Ectodermal cell (in vitro differentiated cells): ENCODE data around the gene NECAB2.

Experiments
- H3K27ac ChIP-seq: 2 replicates; pipeline ENCODE4 v1.7.0; 2013; ENCODE audit warnings: mild to moderate bottlenecking, low read depth, low read length; ENCODE audit not compliant: insufficient read depth, poor library complexity, severe bottlenecking
- H3K27me3 ChIP-seq: 2 replicates; pipeline ENCODE4 v1.7.0; 2013; ENCODE audit warnings: mild to moderate bottlenecking, low read length; ENCODE audit not compliant: insufficient read depth, control insufficient read depth, poor library complexity, severe bottlenecking
- H3K36me3 ChIP-seq: one replicate; pipeline ENCODE4 v1.7.0; 2013; ENCODE audit warnings: low read length; ENCODE audit not compliant: control insufficient read depth, insufficient read depth
- H3K4me1 ChIP-seq: one replicate; pipeline ENCODE4 v1.7.0; 2013; ENCODE audit warnings: low read length; ENCODE audit not compliant: control insufficient read depth, insufficient read depth
- H3K4me3 ChIP-seq: 2 replicates; pipeline ENCODE4 v1.7.0; 2013; ENCODE audit warnings: low read depth, low read length, control low read depth; ENCODE audit not compliant: insufficient read depth
- H3K9me3 ChIP-seq: 2 replicates; pipeline ENCODE4 v1.7.0; 2013; ENCODE audit warnings: mild to moderate bottlenecking, low read length, moderate library complexity; ENCODE audit not compliant: control insufficient read depth
- WGBS, 2 experiments: methylation state at CpG; one replicate each; pipeline ENCODE4 v1.1.7; 2013; ENCODE audit warnings: missing lambda C conversion rate in 2 of 2; 5-methylcytosine and 5-hydroxymethylcytosine counted together

Gene NECAB2

DNA sequence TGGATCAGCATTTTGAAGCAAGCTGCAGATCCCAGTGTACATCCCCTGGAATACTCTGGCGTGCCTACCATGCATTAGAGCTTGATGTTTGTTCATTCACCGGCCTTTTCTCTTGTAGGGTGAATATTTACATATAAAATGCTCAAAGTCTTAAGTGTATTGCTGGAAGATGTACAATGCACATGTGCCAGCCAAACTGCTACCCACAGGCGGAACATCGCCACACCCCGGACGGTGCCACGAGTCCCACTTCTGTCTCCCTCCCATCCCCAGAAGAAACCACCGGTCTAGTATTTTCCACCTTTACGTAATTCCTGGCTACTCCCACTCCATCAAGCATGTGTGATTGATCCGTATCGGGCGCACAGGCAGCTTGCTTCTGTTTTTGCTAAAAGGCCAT lies 70.4 kb downstream of the NECAB2 start:
- no peak overlapping the region for H3K4me3 ChIP-seq
- 94 to 97% methylated on average over 11 to 12 of the region's 12 CpGs for WGBS, 2 experiments
- H3K27ac ChIP-seq: no peak overlapping the region
- no peaks in the 10 kb centered on the region for H3K36me3 ChIP-seq
- no peaks in the 10 kb centered on the region for H3K27me3 ChIP-seq
- no peaks in the 10 kb centered on the region for H3K9me3 ChIP-seq
- H3K4me1 ChIP-seq: peaks cover 24% of the 10 kb centered on the region

DNA sequence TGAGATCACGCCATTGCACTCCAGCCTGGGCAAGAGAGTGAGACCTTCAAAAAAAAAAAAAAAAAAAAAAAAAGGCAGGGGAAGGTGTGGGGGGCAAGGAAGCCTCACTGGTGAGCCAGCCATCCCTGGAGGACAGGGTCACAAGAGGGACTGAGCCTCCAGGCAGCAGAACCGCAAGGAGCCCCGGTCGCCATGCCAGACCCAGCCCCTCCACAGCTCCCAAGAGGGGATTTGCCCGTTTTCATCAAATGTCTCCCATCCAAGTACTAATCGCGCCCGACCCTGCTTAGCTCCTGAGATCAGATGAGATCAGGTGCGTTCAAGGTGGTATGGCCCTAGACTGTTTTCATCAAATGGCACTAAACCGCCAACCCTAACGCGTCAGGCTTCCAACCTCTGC lies 71.7 kb downstream of the NECAB2 start:
- no peaks in the 10 kb centered on the region for H3K9me3 ChIP-seq
- no peak overlapping the region for H3K4me3 ChIP-seq
- no peak overlapping the region for H3K27ac ChIP-seq
- peaks cover 36% of the 10 kb centered on the region for H3K4me1 ChIP-seq
- H3K27me3 ChIP-seq: no peaks in the 10 kb centered on the region
- no peaks in the 10 kb centered on the region for H3K36me3 ChIP-seq
- 90 to 92% methylated on average over 12 of the region's 12 CpGs for WGBS, 2 experiments

DNA sequence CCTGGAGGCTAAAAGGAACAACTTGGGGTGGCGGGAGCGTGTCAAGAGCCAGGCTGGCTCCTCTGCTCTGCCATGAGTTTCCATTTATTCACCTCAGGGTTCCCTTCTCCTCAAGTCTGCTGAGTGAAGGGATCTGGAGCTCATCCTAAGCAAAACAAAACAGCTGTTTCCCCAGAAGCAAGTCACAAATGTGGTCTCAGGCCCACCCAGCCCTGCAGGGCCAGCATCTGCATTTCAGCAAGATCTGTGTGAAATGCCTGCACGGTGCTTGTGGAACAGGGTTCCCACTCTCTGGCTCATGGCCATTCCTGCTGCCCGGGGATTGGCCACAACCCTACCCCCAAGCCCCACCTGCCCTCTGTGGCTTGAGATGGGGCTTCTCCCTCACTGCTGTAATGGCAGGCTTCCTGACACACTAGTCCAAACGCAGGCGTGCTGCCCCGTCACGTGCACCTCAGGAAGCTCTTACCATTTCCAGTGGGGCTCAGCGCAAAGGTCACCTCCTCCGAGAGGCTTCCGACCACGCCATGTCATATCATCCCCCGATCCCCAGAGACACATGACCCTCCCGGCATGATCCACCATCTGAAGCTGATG lies 72.3 kb downstream of the NECAB2 start:
- H3K27ac ChIP-seq: no peak overlapping the region
- peaks cover 41% of the 10 kb centered on the region for H3K4me1 ChIP-seq
- no peaks in the 10 kb centered on the region for H3K27me3 ChIP-seq
- H3K36me3 ChIP-seq: no peaks in the 10 kb centered on the region
- no peak overlapping the region for H3K4me3 ChIP-seq
- 94 to 95% methylated on average over 14 of the region's 14 CpGs for WGBS, 2 experiments
- no peaks in the 10 kb centered on the region for H3K9me3 ChIP-seq

- Histone ChIP-seq H3K9me3 (no peaks in the 10 kb centered on the region), H3K27ac (no peak overlapping the region), H3K36me3 (no peaks in the 10 kb centered on the region), H3K4me3 (no peak overlapping the region), H3K4me1 (peaks cover 41% of the 10 kb centered on the region), H3K27me3 (no peaks in the 10 kb centered on the region)
- whole genome bisulfite sequencing, 2 experiments: 89% methylated on average over 42 of the region's 42 CpGs
Measured at GRCh38 chr16:84040823-84041820, 73.1 kb downstream of the NECAB2 start.

- Histone ChIP-seq H3K4me3 (no peak overlapping the region), H3K27ac (no peak overlapping the region), H3K27me3 (no peaks in the 10 kb centered on the region), H3K36me3 (no peaks in the 10 kb centered on the region), H3K9me3 (no peaks in the 10 kb centered on the region), H3K4me1 (peaks cover 41% of the 10 kb centered on the region)
- 91 to 92% methylated on average over 17 of the region's 17 CpGs for WGBS, 2 experiments
Measured at GRCh38 chr16:84041881-84042280, 73.8 kb downstream of the NECAB2 start.

GRCh38 chr16:84042308-84042878 lies 74.3 kb downstream of the NECAB2 start, which contains the start of gene SLC38A8:
Gene SLC38A8 (minus strand): TSS chr16:84042795. CDS start chr16:84042157, 638 bp downstream.
- Histone ChIP-seq H3K4me3 (no peak within 1 kb of the TSS), H3K36me3 (no peaks in the 10 kb centered on the region), H3K4me1 (peaks cover 41% of the 10 kb centered on the region), H3K27ac (no peak within 1 kb of the TSS), H3K27me3 (no peaks in the 10 kb centered on the region), H3K9me3 (no peaks in the 10 kb centered on the region)
- WGBS, 2 experiments: 72 to 78% methylated on average over 9 of the region's 9 CpGs

DNA sequence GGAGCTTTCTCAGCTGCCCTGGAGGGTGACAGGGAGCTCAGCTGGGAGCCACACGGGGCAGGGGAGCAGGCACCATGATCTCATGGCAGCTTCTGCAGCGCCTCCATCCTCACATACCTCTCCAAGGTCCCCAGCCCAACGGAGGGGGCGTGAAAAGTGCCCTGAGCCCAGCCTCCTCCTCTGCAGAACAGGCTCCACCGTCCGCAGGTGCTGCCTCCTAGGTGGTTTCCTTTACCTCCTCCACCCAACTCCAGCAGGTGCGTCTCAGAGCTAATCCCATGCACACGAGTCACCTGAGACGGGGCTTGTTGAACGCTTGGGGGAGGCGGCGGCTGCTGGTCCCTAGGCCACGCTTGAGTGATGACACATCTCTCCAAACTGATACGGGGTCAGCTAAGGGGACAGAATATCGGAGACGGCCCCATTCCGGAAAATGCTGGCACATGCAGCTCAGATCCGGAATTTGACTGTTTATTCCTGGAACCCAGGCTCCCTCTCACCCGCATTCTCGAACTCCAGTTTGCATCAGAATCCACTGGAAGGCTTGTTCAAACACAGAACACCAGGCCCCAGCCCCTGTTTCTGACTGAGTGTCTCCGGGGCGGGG lies 74.9 kb downstream of the NECAB2 start:
- Histone ChIP-seq H3K4me1 (peaks cover 41% of the 10 kb centered on the region), H3K27me3 (no peaks in the 10 kb centered on the region)
- 63% methylated on average over 22 of the region's 22 CpGs for WGBS, 2 experiments

DNA sequence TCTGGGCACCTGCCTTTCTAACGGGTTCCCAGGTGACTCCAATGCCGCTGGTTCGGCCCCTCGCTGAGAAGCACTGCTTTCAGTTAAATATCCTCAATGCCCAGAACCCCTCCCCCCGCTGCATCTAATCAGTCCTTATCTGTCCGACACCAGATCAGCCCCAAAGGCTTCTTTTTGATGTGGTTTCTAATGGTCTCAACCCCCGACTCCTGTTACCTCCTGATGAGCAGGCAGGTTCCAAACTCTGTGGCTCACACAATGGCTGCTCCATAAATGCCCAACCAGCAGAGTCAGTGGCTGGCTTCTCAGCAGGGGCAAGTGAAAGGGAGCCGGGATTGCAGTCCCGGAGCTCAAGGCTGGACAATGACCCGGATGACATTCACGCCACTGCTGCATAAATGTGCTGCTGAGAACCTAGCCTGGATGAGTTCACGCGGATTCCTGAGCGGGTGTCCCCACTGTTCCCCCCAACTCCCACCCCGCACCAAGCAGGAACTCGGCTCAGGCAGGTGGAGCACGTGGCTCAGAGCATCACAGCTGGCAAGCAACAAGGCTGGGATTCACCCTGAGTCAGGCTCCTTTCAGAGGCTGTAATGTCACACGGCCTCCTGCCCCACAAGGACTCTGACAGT lies 75.6 kb downstream of the NECAB2 start:
- H3K27ac ChIP-seq: no peak overlapping the region
- H3K9me3 ChIP-seq: no peaks in the 10 kb centered on the region
- H3K36me3 ChIP-seq: no peaks in the 10 kb centered on the region
- peaks cover 41% of the 10 kb centered on the region for H3K4me1 ChIP-seq
- WGBS, 2 experiments: 33 to 35% methylated on average over 18 of the region's 18 CpGs
- no peaks in the 10 kb centered on the region for H3K27me3 ChIP-seq
- H3K4me3 ChIP-seq: no peak overlapping the region

More for the DNA sequence above, 74.9 kb downstream of the NECAB2 start:
- no peaks in the 10 kb centered on the region for H3K36me3 ChIP-seq
- no peak overlapping the region for H3K27ac ChIP-seq
- H3K4me3 ChIP-seq: no peak overlapping the region
- H3K9me3 ChIP-seq: no peaks in the 10 kb centered on the region

- Histone ChIP-seq H3K27me3 (no peaks in the 10 kb centered on the region), H3K36me3 (no peaks in the 10 kb centered on the region), H3K9me3 (no peaks in the 10 kb centered on the region), H3K27ac (no peak overlapping the region), H3K4me3 (no peak overlapping the region), H3K4me1 (peaks cover 41% of the 10 kb centered on the region)
- 49 to 52% methylated on average over 5 of the region's 5 CpGs for WGBS, 2 experiments
Measured at GRCh38 chr16:84044118-84044488, 76.1 kb downstream of the NECAB2 start.
